Ureter (tissue), 1 donor: ENCODE measurements around the gene PDE4D. TPM values are rescaled to one million over a fixed set of nuclear protein-coding genes. Genes with fewer than 3 reads are reported as not detected.
"Not testable (repeated sequence)": the region's sequence is repeated elsewhere in the genome, so short reads cannot be mapped to it uniquely, and the experiment has no call there.

Experiments
- DNase-seq: peaks from one replicate; pipeline ENCODE4 v3.0.0-alpha.2; 2020; ENCODE audit warnings: low spot score
- total RNA-seq: library from RNA; stranded (reverse); gene quantifications from one replicate; pipeline ENCODE4 v1.2.4, GENCODE V29; 2023
- donor health status: DM: yes; HTN: yes; CAD: no.

Gene PDE4D
- total RNA-seq, 1 donor from 2014 or later = 106 TPM

- DNase-seq = no peak
Observed at GRCh38 chr5:59008816-59009473, 884.6 kb downstream of the PDE4D start.

- DNase-seq = no peak
Observed at GRCh38 chr5:59007460-59008063, 886.0 kb downstream of the PDE4D start.

DNA sequence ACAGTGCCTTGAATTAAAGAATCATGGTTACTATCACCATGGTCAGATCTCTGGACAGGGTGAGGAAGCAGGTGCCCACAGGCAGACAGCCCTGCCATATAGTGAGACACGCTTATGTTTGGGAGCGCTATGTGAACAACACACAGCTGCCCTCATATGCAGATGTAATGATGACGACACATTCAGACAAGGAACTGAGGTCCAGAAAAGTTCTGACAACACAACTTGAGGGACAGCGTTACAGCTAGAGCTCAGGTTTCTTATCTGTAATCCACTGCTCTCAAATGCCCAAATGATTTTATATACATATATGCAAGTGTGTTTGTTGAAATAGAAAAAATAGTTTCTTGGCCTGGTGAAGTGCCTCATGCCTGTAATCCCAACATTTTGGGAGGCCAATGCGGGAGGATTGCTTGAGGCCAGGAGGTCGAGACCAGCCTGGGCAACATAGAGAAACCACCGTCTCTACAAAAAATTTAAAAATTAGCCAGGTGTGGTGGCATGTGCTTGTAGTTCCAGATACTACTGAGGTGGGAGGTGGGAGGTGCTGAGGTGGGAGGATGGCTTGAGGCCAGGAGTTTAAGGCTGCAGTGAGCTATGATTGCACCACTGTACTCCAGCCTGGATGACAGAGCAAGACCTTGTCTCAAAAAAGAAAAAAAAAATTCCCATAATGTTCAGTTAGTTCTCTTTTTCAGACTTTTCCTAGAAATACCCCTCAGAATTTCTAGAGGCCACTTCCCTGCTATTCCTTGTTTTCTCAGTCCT, 887.4 kb downstream of the PDE4D start:
- DNase-seq = no peak

- no peak for DNase-seq
Observed at GRCh38 chr5:59003641-59004040, 889.9 kb downstream of the PDE4D start.

- DNase-seq = no peak
Observed at GRCh38 chr5:59003124-59003523, 890.4 kb downstream of the PDE4D start.

- no peak for DNase-seq
Observed at GRCh38 chr5:59002162-59002825, 891.2 kb downstream of the PDE4D start.

- no peak for DNase-seq
Observed at GRCh38 chr5:59001716-59002115, 891.8 kb downstream of the PDE4D start.

DNA sequence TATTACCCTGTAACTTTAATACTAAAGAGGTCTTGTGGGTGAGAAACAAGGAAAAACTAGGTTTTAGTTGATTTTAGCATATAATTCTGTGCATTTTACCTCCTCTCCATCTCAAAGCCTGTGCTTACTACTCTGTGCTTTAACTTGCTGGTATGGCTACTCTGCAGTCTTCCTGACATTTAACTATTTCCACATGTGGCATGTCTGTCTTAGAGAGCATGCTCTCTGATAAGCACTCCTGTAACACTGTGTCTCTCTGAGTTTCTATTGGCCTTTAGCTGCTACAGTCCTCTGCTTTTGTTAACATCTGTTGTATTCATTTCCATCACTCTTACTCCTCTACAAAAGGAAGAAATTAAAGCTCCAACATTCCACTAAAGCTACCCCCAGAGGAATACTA, 892.4 kb downstream of the PDE4D start:
- DNase-seq = no peak

- no peak for DNase-seq
Observed at GRCh38 chr5:59000211-59000610, 893.3 kb downstream of the PDE4D start.

GRCh38 chr5:58999804-59000203, 893.7 kb downstream of the PDE4D start:
- DNase-seq = no peak

- DNase-seq = no peak
Observed at GRCh38 chr5:58998544-58998943, 895.0 kb downstream of the PDE4D start.

DNA sequence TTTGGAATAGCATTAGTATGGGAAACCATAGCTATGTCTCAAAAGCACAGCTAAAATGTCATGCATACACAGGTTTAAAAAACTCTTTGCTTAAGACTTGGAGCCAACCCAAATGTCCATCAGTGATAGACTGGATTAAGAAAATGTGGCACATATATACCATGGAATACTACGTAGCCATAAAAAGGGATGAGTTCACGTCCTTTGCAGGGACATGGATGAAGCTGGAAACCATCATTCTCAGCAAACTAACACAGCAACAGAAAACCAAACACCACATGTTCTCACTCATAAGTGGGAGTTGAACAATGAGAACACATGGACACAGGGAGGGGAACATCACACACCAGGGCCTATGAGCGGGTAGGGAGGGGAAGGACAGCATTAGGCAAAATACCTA, 897.7 kb downstream of the PDE4D start:
- DNase-seq = not testable (repeated sequence)

DNA sequence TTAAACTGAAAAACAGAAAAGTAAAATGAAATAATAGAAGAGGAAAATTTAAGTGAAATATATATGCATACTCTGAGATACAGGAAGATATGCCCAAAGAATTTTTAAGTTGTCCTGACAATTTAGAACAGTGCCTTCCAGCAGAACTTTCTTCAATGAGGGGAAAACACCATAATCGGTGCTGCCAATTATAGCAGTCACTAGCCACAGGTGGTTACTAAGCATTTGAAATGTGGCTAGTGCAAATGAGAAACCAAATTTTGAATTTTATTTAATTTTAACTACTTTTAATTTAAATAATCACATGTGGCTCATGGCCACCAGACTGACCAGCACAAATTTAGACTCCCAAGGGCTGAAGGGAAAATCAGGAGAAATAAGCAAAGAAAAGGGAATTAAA, 900.1 kb downstream of the PDE4D start:
- no peak for DNase-seq

DNA sequence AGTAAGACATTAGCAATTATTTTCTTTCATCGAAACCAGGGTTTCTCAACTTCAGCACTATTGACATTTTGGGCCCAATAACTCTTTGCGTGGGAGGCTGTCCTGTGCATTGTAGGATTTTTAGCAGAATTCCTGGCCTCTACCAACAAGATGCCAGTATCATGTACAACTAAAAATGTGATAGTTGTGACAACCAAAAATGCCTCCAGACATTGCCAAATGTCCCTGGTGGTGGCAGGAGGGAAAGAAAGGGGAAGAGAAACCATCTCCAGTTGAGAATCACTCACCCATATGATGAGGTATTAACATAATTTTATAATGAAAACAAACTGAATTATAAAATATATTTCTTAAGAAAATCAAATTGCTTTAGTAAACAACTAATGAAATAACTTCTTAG, 904.6 kb downstream of the PDE4D start:
- no peak for DNase-seq

GRCh38 chr5:58987193-58987592, 906.3 kb downstream of the PDE4D start:
- no peak for DNase-seq

DNA sequence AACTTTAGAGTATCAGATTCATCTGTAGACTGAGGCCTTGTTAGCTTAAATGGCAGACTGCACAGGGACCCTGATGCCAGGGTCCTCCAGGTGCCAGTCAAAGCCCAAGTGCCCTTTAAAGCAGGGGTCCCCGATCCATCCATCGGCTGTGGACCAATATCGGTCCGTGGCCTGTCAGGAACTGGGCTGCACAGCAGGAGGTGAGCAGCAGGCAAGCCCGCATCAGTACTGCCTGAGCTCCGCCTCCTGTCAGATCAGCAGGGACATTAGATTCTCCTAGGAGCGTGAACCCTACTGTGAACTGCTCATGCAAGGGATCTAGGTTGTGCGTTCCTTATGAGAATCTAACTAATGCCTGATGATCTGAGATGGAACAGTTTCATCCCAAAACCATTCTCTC, 907.2 kb downstream of the PDE4D start:
- no peak for DNase-seq

- no peak for DNase-seq
Observed at GRCh38 chr5:58985759-58986158, 907.8 kb downstream of the PDE4D start.

- DNase-seq = no peak
Observed at GRCh38 chr5:58985311-58985710, 908.2 kb downstream of the PDE4D start.

DNA sequence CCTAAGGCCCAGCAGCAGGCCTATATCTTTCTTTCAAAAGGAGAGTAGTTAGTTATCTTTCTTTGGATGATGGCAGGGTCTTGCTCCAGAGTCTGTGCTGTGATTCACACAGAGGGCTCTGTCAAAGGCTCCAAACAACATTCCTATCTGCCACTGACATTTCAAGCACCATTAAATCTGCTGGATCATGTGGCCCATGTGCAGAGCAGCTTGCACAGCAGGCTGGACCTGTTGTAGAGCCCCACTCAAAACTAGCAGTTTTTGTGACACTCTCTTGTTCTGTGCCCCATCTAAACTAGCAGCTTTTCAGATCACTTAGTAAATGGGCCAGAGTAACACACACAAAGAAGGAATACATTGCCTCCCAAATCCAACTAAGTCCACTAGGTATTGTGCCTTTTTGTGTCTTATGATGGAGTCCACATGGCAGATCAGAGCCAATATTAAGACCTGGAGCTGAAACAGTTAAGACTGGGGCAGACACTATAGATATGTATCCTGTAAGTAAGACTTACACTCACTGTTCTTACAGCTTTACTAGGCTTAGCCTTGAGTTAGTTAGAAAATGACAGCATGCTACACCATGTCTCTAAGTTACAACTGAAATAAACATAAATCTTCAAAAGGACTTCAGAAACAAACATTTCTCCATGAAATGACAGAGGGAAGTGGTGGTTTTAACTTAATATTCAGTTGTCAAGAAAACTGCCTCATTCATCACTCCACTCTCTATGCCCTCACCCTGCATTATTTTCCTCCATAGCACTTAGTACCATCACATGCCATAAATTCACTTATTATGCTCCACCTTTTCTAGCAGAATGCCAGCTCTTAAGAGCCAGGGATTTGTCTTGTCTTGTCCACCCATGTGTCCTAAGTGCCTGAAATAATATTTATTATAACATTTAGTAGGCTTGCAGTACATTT, 909.7 kb downstream of the PDE4D start:
- DNase-seq = no peak

GRCh38 chr5:58980890-58981289, 912.6 kb downstream of the PDE4D start:
- no peak for DNase-seq

DNA sequence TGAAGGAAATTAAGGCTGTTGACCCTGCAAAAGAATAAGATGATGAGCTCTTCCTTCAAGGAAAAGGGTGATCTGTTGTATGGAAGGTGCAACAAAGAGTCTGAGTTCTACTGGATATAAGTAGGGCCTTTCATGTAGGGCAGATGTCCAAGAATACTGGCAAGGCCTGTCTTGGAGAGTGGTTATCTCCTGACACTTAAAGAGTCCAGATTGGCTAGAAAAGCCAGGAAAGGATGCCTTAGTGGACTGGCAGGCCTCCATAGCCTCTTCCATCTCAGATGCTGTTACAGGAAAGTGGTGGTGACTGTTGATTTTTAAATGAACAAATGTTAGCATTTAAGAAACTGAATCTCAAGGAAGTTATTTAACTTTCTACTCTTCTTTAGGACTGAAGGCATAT, 914.4 kb downstream of the PDE4D start:
- DNase-seq = no peak
